HG02870 (cell line): ENCODE results near the gene FADS1.

Experiments
- ATAC-seq: cut with Tn5 transposase; IDR thresholded peaks from one replicate; pipeline ENCODE4 v1.9.1; 2021; ENCODE audit warnings: mild to moderate bottlenecking, moderate library complexity; ENCODE audit not compliant: unreplicated experiment

The FADS1 gene

DNA sequence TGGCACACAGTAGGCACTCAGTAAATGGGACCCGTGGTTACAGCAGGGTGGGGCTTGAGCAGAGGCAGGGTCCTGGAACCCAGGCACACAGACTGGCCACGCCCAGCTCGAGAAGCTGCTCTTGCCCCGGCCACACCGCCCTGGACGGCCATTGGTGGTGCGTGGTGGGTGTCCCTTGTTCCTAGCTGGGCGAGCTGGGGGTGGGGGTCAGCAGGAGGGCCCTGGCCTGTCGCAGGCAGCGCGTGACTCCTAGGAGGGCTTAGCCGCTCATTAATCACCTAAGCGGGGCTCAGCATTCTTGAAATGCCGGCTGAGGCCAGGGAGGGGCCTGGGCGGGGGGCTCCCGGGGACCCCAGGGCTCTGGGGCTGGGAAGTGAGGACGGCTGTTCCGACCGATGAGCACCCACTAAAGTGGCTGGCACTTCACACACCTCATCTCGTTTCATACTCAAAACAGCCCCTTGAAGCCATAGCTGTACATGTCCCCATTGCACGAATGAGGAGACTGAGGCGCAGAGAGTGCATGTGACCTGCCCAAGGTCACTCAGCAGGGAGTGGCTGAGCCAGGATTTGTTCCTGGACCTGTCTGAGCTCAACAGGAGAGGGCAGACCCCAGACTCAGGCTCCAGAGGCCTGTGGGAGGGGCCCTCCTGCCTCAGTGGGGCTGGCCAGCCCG lies 52.7 kb downstream of the FADS1 start:
- no peak for ATAC-seq

DNA sequence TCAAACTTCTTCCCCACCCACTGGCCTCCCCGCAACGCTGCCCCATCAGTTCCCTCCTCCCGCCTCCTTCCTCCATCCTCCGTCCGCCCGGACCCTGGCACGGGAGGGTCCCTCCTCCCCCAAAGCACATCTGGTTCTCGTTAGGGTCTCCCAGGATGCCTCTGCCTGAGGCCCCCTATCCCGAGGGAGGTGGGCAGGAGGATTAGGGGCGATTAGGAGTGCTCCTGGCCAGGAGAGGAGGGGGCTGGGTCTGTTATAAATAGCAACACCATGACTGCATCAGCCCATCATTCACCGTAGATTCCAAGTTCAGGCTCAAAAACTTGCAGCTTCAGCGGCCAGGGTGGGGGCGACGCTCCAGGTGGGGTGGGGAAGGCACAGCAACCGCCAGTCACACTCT lies 54.0 kb downstream of the FADS1 start:
- ATAC-seq, result no peak

DNA sequence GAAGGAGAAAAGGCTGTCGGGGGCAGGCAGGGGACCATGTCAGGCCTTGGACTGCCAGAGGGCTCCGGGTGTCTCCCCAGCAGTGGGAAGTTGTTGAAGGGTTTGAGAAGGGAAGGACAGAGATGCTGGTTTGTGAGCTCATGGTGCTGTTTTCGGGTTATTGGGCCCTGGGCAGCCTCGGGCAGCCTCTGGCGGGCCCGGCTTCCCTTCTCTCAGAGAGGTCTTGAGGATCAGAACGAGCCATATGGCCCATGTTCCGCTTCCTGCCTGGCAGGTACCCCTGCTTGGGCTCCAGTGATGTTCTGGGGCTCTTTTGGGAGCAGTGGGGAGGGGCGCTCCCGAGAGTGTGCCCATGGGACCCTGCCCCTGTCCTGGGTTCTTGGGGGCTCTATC lies 54.6 kb downstream of the FADS1 start:
- ATAC-seq, result no peak

DNA sequence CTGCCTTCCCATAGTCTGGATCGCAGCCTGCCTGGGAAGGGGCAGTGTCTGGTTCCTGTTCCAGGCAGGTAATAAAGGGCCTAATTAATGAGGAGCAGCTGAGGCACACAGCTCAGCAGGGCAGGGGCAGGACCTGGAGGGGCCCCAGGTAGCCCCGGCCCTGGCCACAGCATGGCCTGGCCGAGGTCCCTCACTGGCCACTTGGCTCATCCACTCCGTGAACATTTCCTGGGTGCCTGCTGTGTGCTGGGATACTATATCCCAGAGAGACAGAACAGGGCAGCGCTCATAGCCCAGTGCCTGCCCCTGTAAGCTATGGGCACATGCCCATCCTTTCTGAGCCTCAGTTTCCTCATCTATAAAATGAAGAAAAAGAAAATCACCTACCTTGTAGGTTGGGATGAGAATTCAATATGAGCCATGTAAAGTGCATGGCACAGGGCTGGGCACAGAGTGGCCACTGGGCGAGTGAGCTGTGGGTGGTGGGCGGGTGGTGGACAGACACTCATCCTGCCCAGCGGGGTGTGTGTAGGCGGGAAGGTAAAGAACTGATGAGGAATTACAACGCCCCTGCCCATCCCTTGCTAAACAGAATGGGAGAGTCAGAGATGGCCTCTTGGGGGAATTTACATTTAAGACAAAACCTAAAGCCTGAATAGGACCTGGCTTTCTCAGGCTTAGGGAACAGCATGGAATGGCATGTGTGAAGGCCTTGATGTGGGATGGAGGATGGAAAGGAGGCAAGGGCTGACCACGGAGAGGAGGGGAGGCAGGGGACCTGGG lies 55.2 kb downstream of the FADS1 start:
- no peak for ATAC-seq

DNA sequence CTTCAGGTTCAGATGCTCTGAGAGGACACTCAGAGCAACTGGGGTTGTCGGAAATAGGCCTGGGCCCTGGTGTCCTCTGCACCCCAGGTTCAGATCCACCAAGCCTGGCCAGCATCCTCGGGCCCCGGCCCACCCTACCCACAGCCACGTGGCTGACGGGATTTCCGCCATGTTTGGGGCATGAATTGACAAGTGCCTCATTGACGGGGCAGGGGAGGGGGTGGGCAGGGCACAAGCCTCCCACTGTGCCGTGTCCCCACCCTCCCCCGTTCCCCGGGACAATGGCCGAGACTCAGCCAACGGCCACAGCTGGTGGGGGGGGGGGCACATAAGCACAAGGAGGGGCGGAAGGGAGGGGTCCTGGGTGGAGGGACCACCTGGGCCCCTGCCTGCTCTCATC lies 55.9 kb downstream of the FADS1 start:
- ATAC-seq, result no peak

DNA sequence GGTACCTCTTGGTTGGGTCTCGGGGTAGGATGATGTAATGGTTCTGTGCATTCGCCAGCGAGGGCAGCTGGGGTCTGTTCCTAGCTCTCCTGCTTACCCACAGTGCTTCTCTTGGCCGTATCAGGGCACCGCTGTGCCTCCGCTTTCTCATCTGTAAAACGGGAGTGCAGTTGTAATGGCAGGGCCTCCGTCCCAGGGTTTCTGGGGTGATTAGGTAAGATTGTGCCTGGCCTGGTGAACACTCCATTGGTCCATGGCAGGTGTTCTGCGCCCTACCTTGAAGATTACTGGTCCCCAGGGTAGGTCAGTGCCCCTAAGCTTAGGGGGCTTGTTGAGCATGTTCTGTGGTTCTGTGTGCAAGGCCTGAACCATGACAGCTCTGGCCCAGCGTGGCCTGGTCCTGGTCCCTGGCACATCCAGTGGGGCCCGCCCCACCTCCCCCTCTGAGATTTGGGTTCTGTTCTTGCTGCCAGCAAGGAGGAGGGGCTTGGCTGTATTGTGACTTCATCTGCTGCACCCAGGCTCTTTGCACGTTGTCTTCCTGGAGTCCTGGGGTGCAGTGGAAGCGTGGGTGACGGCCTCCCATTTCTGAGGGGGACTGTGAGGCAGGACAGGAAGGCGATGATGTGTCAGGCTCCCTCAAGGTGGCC lies 59.5 kb downstream of the FADS1 start:
- ATAC-seq, result no peak

DNA sequence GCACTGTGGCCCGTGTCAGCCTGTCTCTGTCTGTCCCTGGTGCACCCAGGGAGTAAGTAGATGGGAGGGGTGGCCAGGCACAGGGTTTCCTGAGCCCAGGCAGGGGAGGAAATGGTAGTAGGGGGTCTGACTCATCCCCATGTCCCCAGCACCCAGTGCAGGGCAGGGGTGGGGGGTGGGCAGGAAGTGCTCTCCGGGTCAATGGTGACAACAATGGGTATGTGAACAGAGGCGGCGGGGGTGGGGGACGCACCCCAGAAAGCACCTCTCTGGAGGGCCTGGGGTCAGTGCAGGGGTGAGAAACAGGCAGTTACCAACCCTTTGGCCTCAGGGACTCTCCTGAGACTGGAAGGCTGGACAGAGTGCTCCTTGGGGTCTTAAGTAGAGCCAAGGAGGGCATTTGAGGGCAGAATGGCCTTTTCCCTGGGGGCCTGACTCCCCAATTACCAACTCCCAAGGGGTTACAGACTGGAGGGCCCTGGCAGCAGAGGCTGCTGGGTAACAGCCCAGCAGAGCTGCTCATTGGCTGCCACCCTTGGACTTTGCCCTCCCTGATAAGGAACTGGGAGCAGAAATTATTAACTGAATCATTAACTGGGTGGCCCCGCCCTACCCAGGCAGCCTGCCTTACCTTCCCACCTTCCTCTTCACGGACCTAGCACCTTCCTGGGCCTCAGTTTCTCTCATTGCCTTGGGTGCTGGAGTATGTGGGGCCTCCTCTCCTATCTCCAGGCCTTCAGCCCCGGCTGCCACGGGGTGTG lies 60.2 kb downstream of the FADS1 start:
- ATAC-seq, result no peak

DNA sequence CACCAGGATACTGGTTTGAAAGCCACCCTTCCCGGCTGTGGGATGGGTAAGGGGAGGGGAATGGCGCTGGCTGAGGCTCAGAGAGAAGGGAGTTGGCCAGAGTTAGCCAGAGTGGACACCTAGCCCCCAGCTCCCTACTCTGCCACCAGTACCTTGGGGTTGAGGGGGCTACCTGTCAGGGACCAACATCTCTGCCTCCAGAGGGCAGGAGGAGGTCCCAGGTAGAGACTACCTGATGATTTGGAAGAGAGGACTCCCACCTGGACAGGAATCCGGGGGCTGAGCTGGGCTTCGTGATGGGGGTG lies 60.7 kb downstream of the FADS1 start:
- ATAC-seq, result no peak

DNA sequence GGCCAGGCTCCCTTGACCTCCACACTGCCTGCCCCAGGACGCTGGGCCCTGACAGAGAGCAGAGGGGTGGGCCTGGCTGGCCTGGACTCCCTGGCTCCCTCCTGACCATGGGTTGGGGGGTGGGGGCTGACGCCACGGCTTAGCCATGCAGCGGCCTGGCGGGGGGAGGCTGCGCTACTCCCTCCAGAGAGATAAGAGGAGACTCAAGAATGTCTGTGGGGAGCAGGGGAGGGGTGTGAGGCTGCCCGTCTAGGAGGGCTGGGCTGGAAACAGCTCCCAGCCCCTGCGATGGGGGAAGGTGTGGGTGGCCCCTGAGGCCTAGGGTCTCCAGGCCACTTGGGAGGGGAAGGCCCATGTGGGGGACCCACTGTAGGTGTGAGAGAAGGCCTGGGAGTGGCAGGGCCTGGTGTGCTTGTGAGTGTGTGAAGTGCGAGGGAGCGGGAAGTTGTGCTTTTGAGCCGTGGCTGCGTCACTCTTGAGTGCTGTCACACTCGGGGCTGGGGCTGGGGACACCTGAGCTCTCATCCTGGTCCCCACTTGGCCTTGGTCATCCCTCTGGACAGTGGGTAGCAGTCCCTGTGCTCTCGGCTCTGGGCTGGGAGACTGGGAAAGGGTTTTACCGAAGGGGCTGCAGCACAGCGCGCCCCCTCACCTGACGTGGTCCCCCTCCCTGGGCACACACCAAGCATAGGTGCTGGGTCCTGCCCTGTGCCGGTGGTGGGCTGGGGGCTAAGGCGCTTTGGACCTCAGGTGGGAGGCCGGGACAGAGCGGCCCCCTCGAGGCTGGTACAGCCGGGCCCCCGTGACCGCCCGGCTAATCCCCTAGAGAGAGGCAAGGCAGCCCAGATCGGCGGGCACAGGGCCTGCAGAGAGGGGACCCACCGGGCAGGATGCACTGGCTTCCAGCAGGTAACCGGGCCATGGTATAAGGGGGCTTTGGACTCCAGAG lies 62.0 kb downstream of the FADS1 start:
- no peak for ATAC-seq

DNA sequence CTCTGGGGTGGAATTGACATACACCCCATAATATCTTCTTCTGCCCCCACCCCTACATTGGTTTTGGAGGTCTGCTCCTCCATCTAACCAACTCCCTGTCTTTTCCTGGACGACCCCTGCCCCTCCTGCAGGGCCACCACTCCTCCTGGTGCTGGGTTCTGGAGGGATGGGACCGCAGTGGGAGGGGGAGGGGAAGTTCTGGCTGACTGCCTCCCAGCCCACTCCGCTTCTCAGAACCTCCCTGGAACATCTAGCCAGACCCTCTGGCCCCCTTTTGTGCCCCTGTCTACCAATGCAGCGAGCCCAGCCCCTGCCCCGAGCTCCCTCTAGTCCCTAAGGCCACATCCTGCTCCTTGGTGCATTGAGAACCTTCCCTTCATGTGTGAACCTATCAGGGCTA lies 63.1 kb downstream of the FADS1 start:
- ATAC-seq, result no peak

DNA sequence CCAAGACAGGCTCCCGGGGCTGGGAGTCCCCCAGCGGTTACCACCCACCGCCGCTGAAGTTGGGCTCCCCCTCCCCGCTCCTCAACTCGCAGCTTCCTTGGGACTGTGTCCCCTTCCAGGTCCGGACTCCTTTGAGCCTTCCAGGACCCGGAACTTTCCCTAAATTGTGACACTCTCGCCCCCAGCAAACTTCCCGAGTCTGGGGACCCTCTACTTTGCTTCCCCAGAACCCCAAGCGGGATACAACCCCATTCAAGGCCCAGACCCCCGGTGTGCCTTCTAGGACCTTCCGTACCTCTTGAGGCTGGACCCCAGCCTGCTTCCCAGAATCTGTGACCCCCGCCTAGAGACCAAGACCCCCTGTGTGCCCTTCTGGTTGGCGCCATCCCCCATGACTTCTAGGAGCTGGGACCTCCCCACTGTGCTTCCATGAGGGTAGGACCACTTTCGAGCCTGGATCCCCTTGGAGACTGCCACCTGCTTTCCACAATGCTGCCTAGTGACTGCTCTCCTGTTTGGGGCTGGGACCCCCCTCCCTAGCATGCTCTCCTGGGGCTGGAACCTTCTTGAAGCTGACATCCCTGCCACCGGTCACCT lies 63.8 kb downstream of the FADS1 start:
- no peak for ATAC-seq

DNA sequence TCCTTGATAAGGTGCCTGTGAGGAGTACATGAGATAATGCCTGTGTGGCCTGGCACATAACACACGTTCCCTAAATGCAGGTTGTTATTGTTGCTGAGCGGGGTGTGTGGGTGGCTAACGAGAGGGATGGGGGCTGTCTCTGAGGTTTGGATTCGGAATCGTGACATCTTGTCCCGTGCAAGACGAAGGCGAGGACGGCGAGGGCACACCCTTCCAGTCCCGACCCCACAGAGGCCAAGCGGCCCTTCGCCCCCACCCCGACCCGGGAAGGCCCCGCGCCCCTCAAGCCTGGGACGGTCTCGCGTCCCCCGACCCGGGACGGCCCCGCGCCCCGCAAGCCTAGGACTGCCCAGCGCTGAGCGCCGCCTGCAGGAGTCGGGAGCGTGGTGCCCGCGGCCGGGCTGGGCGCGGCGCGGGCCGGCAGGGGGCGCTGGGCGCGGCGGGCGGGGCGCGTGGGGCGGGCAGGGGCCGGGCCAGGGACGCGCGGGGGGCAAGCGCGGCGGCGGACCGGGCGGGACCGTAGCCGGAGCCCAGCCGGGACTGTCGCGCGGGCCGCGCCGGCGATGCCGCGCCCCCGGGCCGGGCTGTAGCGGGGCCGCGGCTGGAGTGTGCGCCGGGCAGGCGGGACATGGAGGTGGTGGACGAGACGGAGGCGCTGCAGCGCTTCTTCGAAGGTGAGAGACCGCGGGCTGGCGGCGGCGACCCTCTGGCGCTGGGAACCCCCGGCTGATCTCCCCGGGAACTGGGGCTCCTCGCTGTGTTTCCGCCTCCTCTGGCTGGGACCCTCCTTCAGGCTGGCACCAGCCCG lies 64.5 kb downstream of the FADS1 start, which contains the start of gene MYRF:
MYRF (plus strand) TSS at position 520 of the 808 bp plus-strand sequence; CDS start at position 629, 109 bp downstream.
- ATAC-seq, result no peak

DNA sequence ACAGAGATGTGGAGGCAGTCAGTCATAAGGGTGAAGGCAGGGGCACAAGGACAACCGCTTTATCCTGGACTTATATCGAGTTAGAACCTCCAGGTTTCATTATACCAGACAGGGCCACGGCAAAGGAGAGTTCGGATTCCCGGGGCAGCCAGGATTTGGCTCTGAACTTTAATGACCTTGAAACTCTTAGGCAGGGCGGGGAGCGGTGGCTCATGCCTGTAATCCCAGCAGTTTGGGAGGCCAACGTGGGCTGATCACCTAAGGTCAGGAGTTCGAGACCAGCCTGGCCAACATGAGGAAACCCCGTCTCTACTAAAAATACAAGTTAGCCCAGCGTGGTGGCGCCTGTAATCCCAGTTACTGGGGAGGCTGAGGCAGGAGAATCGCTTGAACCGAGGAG lies 65.4 kb downstream of the FADS1 start:
- ATAC-seq, result no peak

DNA sequence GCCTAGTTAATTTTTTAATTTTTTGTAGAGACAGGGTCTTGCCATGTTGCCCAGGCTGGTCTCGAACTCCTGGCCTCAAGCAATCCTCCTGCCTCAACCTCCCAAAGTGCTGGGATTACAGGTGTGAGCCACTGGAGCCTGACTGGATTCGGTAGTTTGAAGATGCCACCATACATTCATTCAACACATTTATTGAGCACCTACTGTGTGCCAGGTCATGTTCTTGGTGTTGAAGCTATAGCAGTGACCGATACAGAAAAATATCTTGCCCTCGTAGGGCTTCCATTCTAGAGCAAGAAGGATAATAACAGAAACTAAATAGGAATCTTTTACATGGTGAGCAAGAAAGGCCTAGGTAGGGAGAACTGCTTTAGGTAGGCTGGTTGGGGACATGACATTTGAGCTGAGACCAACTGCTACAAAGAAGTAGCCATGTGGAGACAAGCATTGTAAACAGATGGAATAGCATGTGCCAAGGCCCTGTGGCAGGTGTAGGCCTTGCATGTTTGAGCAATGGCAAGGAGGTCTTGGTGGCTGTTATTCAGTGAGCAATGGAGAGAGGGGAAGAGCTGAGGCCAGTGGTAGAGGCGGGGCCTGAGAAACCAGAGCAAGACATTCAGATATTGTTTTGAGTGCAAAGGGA lies 66.1 kb downstream of the FADS1 start:
- ATAC-seq, result no peak
